ENCODE data around the gene TMEM221. TPM values are rescaled to one million over a fixed set of nuclear protein-coding genes. Genes with fewer than 3 reads are reported as not detected.

Gene TMEM221
- total RNA-seq, 4 donors from 2014 or later = 0.42 to 1.3 (median 0.61) TPM; not detected in 1

DNA sequence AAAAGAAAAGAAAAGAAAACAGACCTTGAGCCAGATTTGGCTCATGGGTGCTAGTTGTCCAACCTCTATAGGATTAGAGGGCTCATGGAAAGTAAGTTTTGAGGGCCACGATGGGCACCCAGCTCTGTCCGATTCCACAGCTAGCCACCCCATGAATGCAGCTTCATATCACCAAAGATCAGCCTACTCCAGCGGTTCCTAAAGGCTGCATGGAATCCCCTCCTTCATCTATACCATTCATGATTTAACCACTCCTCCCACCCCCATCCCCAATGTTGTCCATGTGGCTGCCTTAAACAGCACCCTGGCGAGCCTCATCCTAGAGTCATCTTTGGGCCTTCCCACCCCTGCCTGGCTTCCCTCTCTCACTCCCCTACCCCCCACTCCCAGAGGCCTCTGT, 26.5 kb downstream of the TMEM221 start:
- H3K4me3 ChIP-seq (ENCODE audit: low read depth, poor library complexity, severe bottlenecking) = no peak overlapping the region
- DNase-seq (ENCODE audit: low spot score in 2 of 2) = no peak
- 93 to 99% methylated on average over 4 of the region's 4 CpGs for WGBS, 2 donors
- intact Hi-C loops (cut with DNase I; ENCODE audit: low total_unique reads) = no loop called here
- no peak for TF ChIP-seq POLR2A (IDR thresholded peaks at IDR 0.05)
- TF ChIP-seq, protein P1, sequence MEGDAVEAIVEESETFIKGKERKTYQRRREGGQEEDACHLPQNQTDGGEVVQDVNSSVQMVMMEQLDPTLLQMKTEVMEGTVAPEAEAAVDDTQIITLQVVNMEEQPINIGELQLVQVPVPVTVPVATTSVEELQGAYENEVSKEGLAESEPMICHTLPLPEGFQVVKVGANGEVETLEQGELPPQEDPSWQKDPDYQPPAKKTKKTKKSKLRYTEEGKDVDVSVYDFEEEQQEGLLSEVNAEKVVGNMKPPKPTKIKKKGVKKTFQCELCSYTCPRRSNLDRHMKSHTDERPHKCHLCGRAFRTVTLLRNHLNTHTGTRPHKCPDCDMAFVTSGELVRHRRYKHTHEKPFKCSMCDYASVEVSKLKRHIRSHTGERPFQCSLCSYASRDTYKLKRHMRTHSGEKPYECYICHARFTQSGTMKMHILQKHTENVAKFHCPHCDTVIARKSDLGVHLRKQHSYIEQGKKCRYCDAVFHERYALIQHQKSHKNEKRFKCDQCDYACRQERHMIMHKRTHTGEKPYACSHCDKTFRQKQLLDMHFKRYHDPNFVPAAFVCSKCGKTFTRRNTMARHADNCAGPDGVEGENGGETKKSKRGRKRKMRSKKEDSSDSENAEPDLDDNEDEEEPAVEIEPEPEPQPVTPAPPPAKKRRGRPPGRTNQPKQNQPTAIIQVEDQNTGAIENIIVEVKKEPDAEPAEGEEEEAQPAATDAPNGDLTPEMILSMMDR (IDR thresholded peaks at IDR 0.05) = no peak

DNA sequence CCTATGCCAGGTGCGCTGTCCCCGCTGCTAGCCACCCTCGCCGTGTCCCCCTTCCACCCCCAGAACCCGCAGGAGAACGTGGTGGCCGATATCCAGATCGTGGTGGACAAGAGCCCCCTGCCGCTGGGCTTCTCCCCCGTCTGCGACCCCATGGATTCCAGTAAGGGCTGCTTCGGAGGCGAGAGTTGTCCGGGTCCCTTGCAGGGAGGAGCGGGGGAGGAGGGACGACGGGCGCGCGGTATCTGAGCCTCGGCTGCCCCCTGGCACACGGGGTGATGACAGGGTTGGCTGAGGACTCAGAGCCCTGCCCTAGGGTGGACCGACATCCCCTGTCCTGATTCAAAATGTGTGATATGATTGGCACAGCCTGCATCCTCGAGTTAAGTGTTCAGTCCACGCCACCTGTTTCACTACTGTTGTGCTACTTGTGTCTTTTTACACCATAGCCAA, 28.0 kb downstream of the TMEM221 start:
- peak; percentile 25 to 85 for DNase-seq (ENCODE audit: low spot score in 2 of 2)
- TF ChIP-seq, protein P1 (IDR thresholded peaks at IDR 0.05) = no peak
- TF ChIP-seq POLR2A (IDR thresholded peaks at IDR 0.05) = no peak
- 2 to 4% methylated on average over 22 to 25 of the region's 25 CpGs for WGBS, 2 donors
- intact Hi-C loops (cut with DNase I; ENCODE audit: low total_unique reads) = no loop called here
- H3K4me3 ChIP-seq (ENCODE audit: low read depth, poor library complexity, severe bottlenecking) = peak overlapping the region; percentile 56

DNA sequence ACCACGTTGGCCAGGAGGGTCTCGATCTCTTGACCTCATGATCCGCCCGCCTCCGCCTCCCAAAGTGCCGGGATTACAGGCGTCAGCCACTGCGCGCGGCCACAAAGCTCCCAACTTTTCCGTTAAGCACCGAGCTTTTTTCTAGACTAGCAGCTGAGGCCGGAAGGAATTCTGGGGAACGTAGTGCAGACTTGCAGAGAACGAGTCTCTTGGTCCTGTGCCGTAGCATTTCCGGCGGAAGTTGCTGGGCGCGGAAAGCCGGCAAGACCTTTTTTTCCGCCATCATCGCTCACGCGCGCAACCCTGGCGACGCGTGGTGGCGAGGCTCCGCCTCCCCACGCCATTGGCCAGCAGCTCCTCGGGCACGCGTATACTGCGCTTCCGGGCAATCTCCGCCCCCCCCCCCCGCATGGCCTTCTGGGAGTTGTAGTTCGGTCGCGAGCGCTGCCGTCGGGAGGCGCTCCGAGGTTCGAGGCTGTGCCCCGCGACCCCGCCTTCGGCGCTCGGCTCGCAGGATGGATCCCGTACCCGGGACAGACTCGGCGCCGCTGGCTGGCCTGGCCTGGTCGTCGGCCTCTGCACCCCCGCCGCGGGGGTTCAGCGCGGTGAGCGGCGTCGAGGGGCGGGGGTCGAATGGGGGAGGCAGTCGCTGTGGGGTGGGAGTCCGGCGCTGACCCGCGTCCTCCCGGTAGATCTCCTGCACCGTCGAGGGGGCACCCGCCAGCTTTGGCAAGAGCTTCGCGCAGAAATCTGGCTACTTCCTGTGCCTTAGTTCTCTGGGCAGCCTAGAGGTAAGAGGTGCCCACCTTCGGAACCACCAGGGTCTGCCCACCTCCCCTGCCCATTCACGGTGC, 28.6 kb downstream of the TMEM221 start, which contains the start of gene MVB12A:
TSS of gene MVB12A (plus strand) at position 427 of the 854 bp plus-strand sequence. CDS start at position 516, 89 bp downstream.
- 0 to 1% methylated on average over 36 to 38 of the region's 85 CpGs for WGBS, 2 donors
- H3K4me3 ChIP-seq (ENCODE audit: low read depth, poor library complexity, severe bottlenecking) = peak within 1 kb of the TSS; percentile 56
- intact Hi-C loops (cut with DNase I; ENCODE audit: low total_unique reads) = no loop called here
- DNase-seq (ENCODE audit: low spot score in 2 of 2) = peak; percentile 97 to 99
- TF ChIP-seq, protein P1 (IDR thresholded peaks at IDR 0.05) = no peak
- TF ChIP-seq POLR2A (IDR thresholded peaks at IDR 0.05) = no peak

DNA sequence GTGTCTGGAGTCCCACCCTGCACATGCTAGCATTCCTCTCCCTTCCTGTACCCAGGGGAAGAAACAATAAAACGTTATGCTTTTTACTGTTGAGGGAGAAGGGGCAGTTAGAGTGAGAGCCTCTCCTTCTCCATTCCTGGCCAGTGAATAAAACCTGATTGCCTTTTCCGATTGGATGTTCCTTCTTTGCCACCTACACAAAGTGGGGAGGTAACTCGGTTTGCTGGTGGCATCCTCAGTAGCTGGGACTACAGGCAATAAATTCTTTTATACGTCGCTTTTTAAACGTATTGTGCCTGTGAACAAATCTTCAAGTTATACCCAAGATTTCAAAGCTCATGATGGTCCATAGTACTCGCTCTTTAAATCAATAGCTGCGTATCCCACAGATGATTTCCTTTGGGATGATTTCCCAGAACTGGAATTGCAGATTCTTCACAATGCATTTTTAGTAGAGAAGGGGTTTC, 29.3 kb downstream of the TMEM221 start:
- no peak overlapping the region for H3K4me3 ChIP-seq (ENCODE audit: low read depth, poor library complexity, severe bottlenecking)
- 16 to 22% methylated on average over 8 of the region's 8 CpGs for WGBS, 2 donors
- intact Hi-C loops (cut with DNase I; ENCODE audit: low total_unique reads) = no loop called here
- TF ChIP-seq, protein P1 (IDR thresholded peaks at IDR 0.05) = no peak
- no peak for TF ChIP-seq POLR2A (IDR thresholded peaks at IDR 0.05)
- DNase-seq (ENCODE audit: low spot score in 2 of 2) = no peak

DNA sequence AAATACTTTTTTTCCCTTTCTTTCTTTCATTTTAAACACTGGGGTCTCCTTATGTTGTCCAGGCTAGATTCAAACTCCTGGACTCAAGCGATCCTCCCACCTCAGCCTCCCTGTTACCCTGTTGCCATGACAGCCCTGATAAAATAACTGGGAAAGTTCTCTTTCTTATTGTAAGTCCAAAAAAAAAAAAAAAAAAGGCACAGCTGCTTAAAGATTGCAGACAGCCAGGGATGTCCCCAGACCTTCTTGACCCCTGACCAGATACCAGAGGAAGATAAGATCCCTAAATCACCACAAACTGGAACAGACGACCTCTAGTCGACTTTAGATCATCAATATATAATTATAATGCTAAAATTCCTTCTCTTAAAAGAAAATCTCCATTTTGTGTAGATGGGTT, 29.8 kb downstream of the TMEM221 start:
- WGBS, 2 donors = 50 to 54% methylated on average over 3 of the region's 3 CpGs
- TF ChIP-seq, protein P1 (IDR thresholded peaks at IDR 0.05) = no peak
- TF ChIP-seq POLR2A (IDR thresholded peaks at IDR 0.05) = no peak
- intact Hi-C loops (cut with DNase I; ENCODE audit: low total_unique reads) = no loop called here
- DNase-seq (ENCODE audit: low spot score in 2 of 2) = no peak
- no peak overlapping the region for H3K4me3 ChIP-seq (ENCODE audit: low read depth, poor library complexity, severe bottlenecking)

Measured in lower leg skin (tissue), 4 donors.